Measurements from ENCODE around the gene AGAP4. TPM values are rescaled to one million over a fixed set of nuclear protein-coding genes. Genes with fewer than 3 reads are reported as not detected.
A peak's percentile ranks its signal among the peaks of the same experiment; 100 is the strongest.
"Not testable (repeated sequence)": the region's sequence is repeated elsewhere in the genome, so short reads cannot be mapped to it uniquely, and the experiment has no call there.

The AGAP4 gene
- total and polyA plus RNA-seq, 9 donors, result 5.2 to 32.6 (median 14.2) TPM

DNA sequence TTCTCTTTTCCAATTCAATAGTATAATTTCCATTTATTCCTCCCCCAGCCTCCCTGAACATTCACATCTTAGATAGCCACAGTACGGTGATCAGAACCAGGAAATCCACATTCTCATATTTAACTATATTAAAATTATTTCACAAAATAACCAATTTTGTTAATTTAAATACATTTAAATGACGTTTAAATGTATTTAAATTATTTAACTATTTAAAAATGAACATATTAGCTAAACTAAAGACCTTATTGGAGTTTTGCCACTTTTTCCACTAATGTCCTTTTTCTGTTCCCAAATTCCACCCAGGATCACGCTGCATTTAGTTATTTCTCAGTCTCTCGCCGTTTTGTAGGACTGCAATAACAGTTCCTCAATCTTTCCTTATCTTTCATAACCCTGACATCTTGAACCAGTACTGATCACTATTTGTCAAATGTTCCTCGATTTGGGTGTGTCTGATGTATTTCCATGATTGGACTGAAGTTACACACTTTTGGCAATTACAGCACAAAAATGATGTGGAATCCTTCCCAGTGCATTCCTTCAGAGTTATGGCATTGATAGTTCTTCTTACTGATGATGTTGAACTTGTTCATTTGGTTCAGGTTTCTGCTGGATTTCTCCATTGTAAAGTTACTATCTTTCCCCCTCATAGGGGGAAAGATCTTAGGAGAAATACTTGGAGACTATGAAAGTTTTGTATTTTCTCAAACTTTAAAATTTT is 27.0 kb downstream of the AGAP4 start:
- H3K36me3 ChIP-seq (ENCODE audit: control insufficient read depth, insufficient read depth, low read length); H3K27me3 ChIP-seq (ENCODE audit: control insufficient read depth, insufficient read depth, low read length); H3K4me1 ChIP-seq (ENCODE audit: control insufficient read depth, insufficient read depth, low read length); H3K4me3 ChIP-seq (ENCODE audit: low read length); H3K9me3 ChIP-seq (replicated peaks; ENCODE audit: control insufficient read depth, low read depth, low read length); H3K27ac ChIP-seq (ENCODE audit: low read length): not testable (repeated sequence)
- no CpG with 5 or more reads among the region's 6 CpGs for WGBS (ENCODE audit: insufficient coverage)
- peak; percentile 45 for DNase-seq

- DNase-seq, result no peak
- no peaks in the 10 kb centered on the region for H3K36me3 ChIP-seq (ENCODE audit: control insufficient read depth, insufficient read depth, low read length)
- no peaks in the 10 kb centered on the region for H3K4me1 ChIP-seq (ENCODE audit: control insufficient read depth, insufficient read depth, low read length)
- H3K4me3 ChIP-seq (ENCODE audit: low read length), result no peak overlapping the region
- no peaks in the 10 kb centered on the region for H3K27me3 ChIP-seq (ENCODE audit: control insufficient read depth, insufficient read depth, low read length)
- no peak overlapping the region for H3K27ac ChIP-seq (ENCODE audit: low read length)
- H3K9me3 ChIP-seq (replicated peaks; ENCODE audit: control insufficient read depth, low read depth, low read length), result peaks cover 10% of the 10 kb centered on the region
- 55% methylated on average over 7 of the region's 9 CpGs for WGBS (ENCODE audit: insufficient coverage)
These were observed 27.7 kb downstream of the AGAP4 start for GRCh38 chr10:45819552-45819951.

- Histone ChIP-seq H3K4me1 (ENCODE audit: control insufficient read depth, insufficient read depth, low read length) (no peaks in the 10 kb centered on the region), H3K27me3 (ENCODE audit: control insufficient read depth, insufficient read depth, low read length) (no peaks in the 10 kb centered on the region), H3K9me3 (replicated peaks; ENCODE audit: control insufficient read depth, low read depth, low read length) (peaks cover 10% of the 10 kb centered on the region), H3K4me3 (ENCODE audit: low read length) (no peak overlapping the region), H3K36me3 (ENCODE audit: control insufficient read depth, insufficient read depth, low read length) (no peaks in the 10 kb centered on the region), H3K27ac (ENCODE audit: low read length) (no peak overlapping the region)
- 95% methylated on average over 3 of the region's 3 CpGs for WGBS (ENCODE audit: insufficient coverage)
- DNase-seq, result no peak
These were observed 29.4 kb downstream of the AGAP4 start for GRCh38 chr10:45817912-45818311.

- Histone ChIP-seq H3K36me3 (ENCODE audit: control insufficient read depth, insufficient read depth, low read length) (no peaks in the 10 kb centered on the region), H3K27me3 (ENCODE audit: control insufficient read depth, insufficient read depth, low read length) (no peaks in the 10 kb centered on the region), H3K4me1 (ENCODE audit: control insufficient read depth, insufficient read depth, low read length) (no peaks in the 10 kb centered on the region), H3K4me3 (ENCODE audit: low read length) (no peak overlapping the region), H3K27ac (ENCODE audit: low read length) (no peak overlapping the region), H3K9me3 (replicated peaks; ENCODE audit: control insufficient read depth, low read depth, low read length) (peaks cover 10% of the 10 kb centered on the region)
- WGBS (ENCODE audit: insufficient coverage), result 88% methylated on average over 6 of the region's 7 CpGs
- no peak for DNase-seq
These were observed 30.0 kb downstream of the AGAP4 start for GRCh38 chr10:45817130-45817859.

GRCh38 chr10:45814146-45814545 is 33.2 kb downstream of the AGAP4 start:
- H3K27ac ChIP-seq (ENCODE audit: low read length); DNase-seq; H3K9me3 ChIP-seq (replicated peaks; ENCODE audit: control insufficient read depth, low read depth, low read length); H3K27me3 ChIP-seq (ENCODE audit: control insufficient read depth, insufficient read depth, low read length); H3K4me1 ChIP-seq (ENCODE audit: control insufficient read depth, insufficient read depth, low read length); H3K4me3 ChIP-seq (ENCODE audit: low read length); H3K36me3 ChIP-seq (ENCODE audit: control insufficient read depth, insufficient read depth, low read length): not testable (repeated sequence)
- 100% methylated on average over 1 of the region's 4 CpGs for WGBS (ENCODE audit: insufficient coverage)

DNA sequence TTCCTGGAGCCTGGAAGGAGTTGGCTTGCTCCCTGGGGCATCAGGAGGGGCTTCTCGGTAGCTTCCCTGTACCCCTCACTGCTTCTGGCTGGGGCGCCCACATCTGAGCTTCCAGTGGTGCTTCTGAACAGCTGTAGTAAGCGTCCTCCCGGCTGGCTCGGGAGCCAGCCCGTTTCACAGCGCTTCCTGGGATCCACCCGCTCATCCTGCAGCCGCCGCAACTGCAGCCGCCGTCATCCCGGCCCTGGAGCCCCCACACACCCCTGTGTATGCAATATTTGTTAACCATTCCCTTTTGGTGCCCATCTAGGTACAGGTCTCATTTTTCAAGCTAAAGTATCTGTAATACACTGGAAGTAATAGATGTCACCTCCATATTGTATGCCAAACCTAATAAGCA is 34.3 kb downstream of the AGAP4 start:
- H3K4me3 ChIP-seq (ENCODE audit: low read length); H3K27me3 ChIP-seq (ENCODE audit: control insufficient read depth, insufficient read depth, low read length); H3K27ac ChIP-seq (ENCODE audit: low read length); H3K36me3 ChIP-seq (ENCODE audit: control insufficient read depth, insufficient read depth, low read length); H3K9me3 ChIP-seq (replicated peaks; ENCODE audit: control insufficient read depth, low read depth, low read length); H3K4me1 ChIP-seq (ENCODE audit: control insufficient read depth, insufficient read depth, low read length); DNase-seq: not testable (repeated sequence)
- WGBS (ENCODE audit: insufficient coverage), result 81% methylated on average over 11 of the region's 13 CpGs

DNA sequence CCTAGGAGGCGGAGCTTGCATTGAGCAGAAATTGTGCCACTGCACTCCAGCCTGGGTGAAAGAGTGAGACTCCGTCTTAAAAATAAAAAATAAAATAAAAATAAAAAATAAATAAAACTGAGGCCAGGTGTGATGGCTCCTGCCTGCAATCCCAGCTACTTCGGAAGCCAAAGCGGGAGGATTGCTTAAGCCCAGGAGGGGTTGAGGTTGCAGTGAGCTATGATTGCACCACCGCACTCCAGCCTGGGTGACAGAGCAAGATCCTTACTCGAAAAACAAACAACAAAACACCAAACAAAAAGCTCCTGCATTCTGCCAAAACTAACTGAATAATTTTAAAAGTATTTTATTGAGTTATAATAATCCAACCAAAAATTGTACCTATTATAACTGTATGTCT is 36.2 kb downstream of the AGAP4 start:
- no peak overlapping the region for H3K27ac ChIP-seq (ENCODE audit: low read length)
- no peaks in the 10 kb centered on the region for H3K9me3 ChIP-seq (replicated peaks; ENCODE audit: control insufficient read depth, low read depth, low read length)
- H3K36me3 ChIP-seq (ENCODE audit: control insufficient read depth, insufficient read depth, low read length), result no peaks in the 10 kb centered on the region
- H3K27me3 ChIP-seq (ENCODE audit: control insufficient read depth, insufficient read depth, low read length), result no peaks in the 10 kb centered on the region
- no peak for DNase-seq
- no peak overlapping the region for H3K4me3 ChIP-seq (ENCODE audit: low read length)
- no CpG with 5 or more reads among the region's 6 CpGs for WGBS (ENCODE audit: insufficient coverage)
- H3K4me1 ChIP-seq (ENCODE audit: control insufficient read depth, insufficient read depth, low read length), result no peaks in the 10 kb centered on the region

GRCh38 chr10:45809837-45810236 is 37.5 kb downstream of the AGAP4 start:
- Histone ChIP-seq H3K9me3 (replicated peaks; ENCODE audit: control insufficient read depth, low read depth, low read length) (no peaks in the 10 kb centered on the region), H3K36me3 (ENCODE audit: control insufficient read depth, insufficient read depth, low read length) (no peaks in the 10 kb centered on the region), H3K27me3 (ENCODE audit: control insufficient read depth, insufficient read depth, low read length) (no peaks in the 10 kb centered on the region), H3K4me1 (ENCODE audit: control insufficient read depth, insufficient read depth, low read length) (no peaks in the 10 kb centered on the region), H3K4me3 (ENCODE audit: low read length) (no peak overlapping the region), H3K27ac (ENCODE audit: low read length) (no peak overlapping the region)
- WGBS (ENCODE audit: insufficient coverage), result 58% methylated on average over 2 of the region's 4 CpGs
- DNase-seq, result peak; percentile 21

- not testable (repeated sequence) for H3K27ac ChIP-seq (ENCODE audit: low read length); H3K4me3 ChIP-seq (ENCODE audit: low read length); H3K9me3 ChIP-seq (replicated peaks; ENCODE audit: control insufficient read depth, low read depth, low read length); H3K4me1 ChIP-seq (ENCODE audit: control insufficient read depth, insufficient read depth, low read length); DNase-seq; H3K36me3 ChIP-seq (ENCODE audit: control insufficient read depth, insufficient read depth, low read length); H3K27me3 ChIP-seq (ENCODE audit: control insufficient read depth, insufficient read depth, low read length)
- WGBS (ENCODE audit: insufficient coverage), result no CpG with 5 or more reads among the region's 2 CpGs
These were observed 42.3 kb downstream of the AGAP4 start for GRCh38 chr10:45804996-45805395.

DNA sequence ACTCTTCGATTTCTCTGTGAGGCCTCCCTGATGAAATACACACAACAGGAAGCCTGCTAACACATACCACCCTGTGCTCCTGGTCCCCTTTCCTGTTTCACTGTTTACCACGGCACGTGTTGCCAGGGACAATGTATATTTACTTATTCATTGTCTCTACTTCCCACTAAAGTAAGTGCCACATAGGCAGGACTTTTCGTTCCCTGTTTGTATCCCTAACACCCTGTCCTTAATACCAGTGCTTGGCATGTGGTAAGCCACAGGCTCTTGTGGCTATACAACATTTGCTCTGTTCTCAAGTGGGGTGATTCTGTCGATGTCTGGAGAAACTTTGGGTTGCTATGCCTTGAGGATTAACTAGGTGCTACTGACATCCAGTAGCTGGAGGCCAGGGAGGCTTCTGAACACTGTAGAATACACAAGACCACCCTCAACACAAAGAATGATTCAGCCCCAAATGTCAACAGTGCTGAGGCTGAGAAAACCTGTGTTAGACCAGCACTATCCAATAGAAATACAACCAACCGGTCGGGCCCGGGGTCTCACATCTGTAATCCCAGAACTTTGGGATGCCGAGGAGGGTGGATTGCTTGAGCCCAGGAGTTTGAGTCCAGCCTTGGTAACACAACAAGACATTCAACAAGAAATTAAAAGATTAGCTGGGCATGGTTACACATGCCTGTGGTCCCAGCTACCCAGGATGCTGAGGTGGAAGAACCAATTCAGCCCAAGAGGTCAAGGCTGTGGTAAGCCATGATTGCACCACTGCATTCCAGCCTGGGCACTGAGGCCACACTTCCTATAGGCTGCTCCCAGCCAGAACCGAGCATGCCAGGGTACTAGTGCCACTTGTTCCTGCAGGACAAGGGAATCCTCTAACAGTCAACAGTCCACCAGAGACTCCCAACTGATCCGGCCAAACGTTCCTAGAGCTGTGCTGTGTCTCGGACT is 44.0 kb downstream of the AGAP4 start:
- WGBS (ENCODE audit: insufficient coverage), result 71% methylated on average over 6 of the region's 13 CpGs
- H3K9me3 ChIP-seq (replicated peaks; ENCODE audit: control insufficient read depth, low read depth, low read length), result not testable (repeated sequence)

More for the DNA sequence above, 44.0 kb downstream of the AGAP4 start:
- H3K27me3 ChIP-seq (ENCODE audit: control insufficient read depth, insufficient read depth, low read length); H3K27ac ChIP-seq (ENCODE audit: low read length); H3K4me3 ChIP-seq (ENCODE audit: low read length); H3K36me3 ChIP-seq (ENCODE audit: control insufficient read depth, insufficient read depth, low read length); H3K4me1 ChIP-seq (ENCODE audit: control insufficient read depth, insufficient read depth, low read length): not testable (repeated sequence)
- DNase-seq, result peak; percentile 6

Measured in muscle of leg (tissue), 11 donors.